ENCODE results near the gene MIX23. TPM values are rescaled to one million over a fixed set of nuclear protein-coding genes. Genes with fewer than 3 reads are reported as not detected.

The MIX23 gene
- total RNA-seq, 1 experiment from 2014 or later: 80.6 TPM

DNA sequence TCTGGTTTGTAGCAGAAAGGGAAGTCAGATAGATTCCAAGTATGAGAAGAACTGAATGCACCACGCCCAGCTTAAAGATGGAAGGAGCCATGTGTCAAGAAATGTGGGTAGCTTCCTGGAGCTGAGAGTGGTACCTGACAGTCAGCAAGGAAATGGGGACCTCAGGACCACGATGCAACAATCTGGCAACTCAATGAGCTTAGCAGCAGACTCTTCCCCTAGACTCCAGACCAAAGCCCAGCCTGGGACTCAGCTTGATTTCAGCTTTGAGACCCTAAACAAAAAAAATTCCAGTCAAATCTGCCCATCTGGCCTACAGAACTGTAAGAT lies 24.4 kb downstream of the MIX23 start:
- Histone ChIP-seq H2AFZ (ENCODE audit: low read length) (no peak overlapping the region), H2BK20ac (ENCODE audit: low read depth, low read length, poor library complexity, severe bottlenecking) (no peak overlapping the region), H2BK12ac (ENCODE audit: insufficient read length, low read depth, low read length) (no peak overlapping the region), H2BK5ac (ENCODE audit: insufficient read length, low read length) (no peak overlapping the region), H3K79me2 (ENCODE audit: insufficient read depth, low read length) (no peaks in the 10 kb centered on the region), H2BK15ac (ENCODE audit: low read depth, low read length) (no peak overlapping the region), H3K4me2 (ENCODE audit: insufficient read depth, insufficient read length, low read length) (no peak overlapping the region), H3K23me2 (ENCODE audit: insufficient read length, low read depth, low read length, poor library complexity, severe bottlenecking) (no peaks in the 10 kb centered on the region), H3K56ac (ENCODE audit: insufficient read length, low read depth, low read length) (no peak overlapping the region), H3K79me1 (ENCODE audit: insufficient read depth, low read depth, low read length, poor library complexity, severe bottlenecking) (no peaks in the 10 kb centered on the region), H2AK5ac (ENCODE audit: insufficient read length, low read length) (no peak overlapping the region), H3K9me3 (ENCODE audit: control insufficient read depth, low read depth, low read length) (no peaks in the 10 kb centered on the region), H3K14ac (ENCODE audit: insufficient read depth, low read length) (no peak overlapping the region), H4K20me1 (ENCODE audit: control insufficient read depth, insufficient read depth, insufficient read length) (no peaks in the 10 kb centered on the region), H3T11ph (ENCODE audit: low read length) (no peak overlapping the region), H3K9ac (ENCODE audit: extremely low read depth, insufficient read length, low read length) (no peak overlapping the region), H3K4ac (ENCODE audit: low read depth, low read length) (no peak overlapping the region), H2BK120ac (ENCODE audit: low read depth, low read length, poor library complexity, severe bottlenecking) (no peak overlapping the region), H3K18ac (ENCODE audit: insufficient read length, low read depth, low read length) (no peak overlapping the region), H3K23ac (ENCODE audit: insufficient read length, low read depth, low read length) (no peak overlapping the region), H3K27ac (ENCODE audit: insufficient read length, low read depth, low read length) (no peak overlapping the region), H4K5ac (ENCODE audit: insufficient read length, low read depth, low read length) (no peak overlapping the region), H4K91ac (ENCODE audit: insufficient read length, low read depth, low read length) (no peak overlapping the region), H3K4me1 (ENCODE audit: insufficient read depth, low read length) (no peaks in the 10 kb centered on the region), H3K27me3 (ENCODE audit: insufficient read depth, low read length) (no peaks in the 10 kb centered on the region), H4K8ac (replicated peaks; ENCODE audit: insufficient read length, low read depth, low read length) (no peak overlapping the region)
- peaks cover 0 to 2% of the 10 kb centered on the region in 2 experiments; a peak in 1 of 4 replicates for H3K4me1 Mint-ChIP-seq
- DNase-seq: no peak
- H3K9me3 Mint-ChIP-seq: no peaks in the 10 kb centered on the region
- TF ChIP-seq, protein P1, sequence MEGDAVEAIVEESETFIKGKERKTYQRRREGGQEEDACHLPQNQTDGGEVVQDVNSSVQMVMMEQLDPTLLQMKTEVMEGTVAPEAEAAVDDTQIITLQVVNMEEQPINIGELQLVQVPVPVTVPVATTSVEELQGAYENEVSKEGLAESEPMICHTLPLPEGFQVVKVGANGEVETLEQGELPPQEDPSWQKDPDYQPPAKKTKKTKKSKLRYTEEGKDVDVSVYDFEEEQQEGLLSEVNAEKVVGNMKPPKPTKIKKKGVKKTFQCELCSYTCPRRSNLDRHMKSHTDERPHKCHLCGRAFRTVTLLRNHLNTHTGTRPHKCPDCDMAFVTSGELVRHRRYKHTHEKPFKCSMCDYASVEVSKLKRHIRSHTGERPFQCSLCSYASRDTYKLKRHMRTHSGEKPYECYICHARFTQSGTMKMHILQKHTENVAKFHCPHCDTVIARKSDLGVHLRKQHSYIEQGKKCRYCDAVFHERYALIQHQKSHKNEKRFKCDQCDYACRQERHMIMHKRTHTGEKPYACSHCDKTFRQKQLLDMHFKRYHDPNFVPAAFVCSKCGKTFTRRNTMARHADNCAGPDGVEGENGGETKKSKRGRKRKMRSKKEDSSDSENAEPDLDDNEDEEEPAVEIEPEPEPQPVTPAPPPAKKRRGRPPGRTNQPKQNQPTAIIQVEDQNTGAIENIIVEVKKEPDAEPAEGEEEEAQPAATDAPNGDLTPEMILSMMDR (conservative IDR thresholded peaks at IDR 0.05): no peak
- H3K27ac Mint-ChIP-seq: 0 out of 7 replicates have a peak overlapping the region, but pooled peaks of 1 of the 3 experiments have one; percentile 22
- H3K4me3 Mint-ChIP-seq: no peak overlapping the region
- H3K36me3 Mint-ChIP-seq (ENCODE audit: insufficient read depth in 1 of 3, low read depth in 3 of 3): peaks cover 5 to 34% (median 28%) of the 10 kb centered on the region in 3 experiments; a peak in 6 of 7 replicates
- WGBS (ENCODE audit: extremely low coverage, insufficient read length, low lambda C conversion rate): no CpG with 5 or more reads among the region's 2 CpGs
- H3K27me3 Mint-ChIP-seq (ENCODE audit: low read depth): no peaks in the 10 kb centered on the region
